HepG2 (cell line): ENCODE results near the gene MC1R. TPM values are rescaled to one million over a fixed set of nuclear protein-coding genes. Genes with fewer than 3 reads are reported as not detected.

ENCODE experiments used
- ATAC-seq: fragments of 200-7000 bp; cut with Tn5 transposase; 3 replicates; pipeline ENCODE4 v1.9.1; 2020; ENCODE audit warnings: mild to moderate bottlenecking, moderate library complexity
- BruUV-seq: library from RNA; stranded (reverse); fragments of 400-500 nt; replicated peaks from 2 replicates; lab custom pipeline; 2021; lab: Mats Ljungman, UMichigan
- CTCF ChIA-PET: fragments of 300-600 bp; formaldehyde crosslinking; extraction: SDS; loops from one replicate; lab custom pipeline; 2021; ENCODE audit warnings: low total read pairs, inconsistent platforms, low intra/inter-chr PET ratio; lab: Yijun Ruan, JAX
- POLR2A ChIA-PET: fragments of 350-600 bp; sonication (Branson Sonifier 250); formaldehyde crosslinking; loops from one replicate; lab custom pipeline; 2020; ENCODE audit warnings: antibody characterized with exemption, inconsistent platforms; lab: Yijun Ruan, JAX
- DNase-seq: peaks from one replicate; pipeline ENCODE4 v3.0.0-alpha.2; 2015; ENCODE audit warnings: low spot score
- FAIRE-seq: peaks from 3 replicates; lab custom pipeline; 2011; peaks lifted over from hg19 to GRCh38; lab: Jason Lieb, UNC
- H2AFZ ChIP-seq: one replicate; pipeline ENCODE4 v1.6.1; 2011; ENCODE audit warnings: low read length, inconsistent platforms
- H3K27ac ChIP-seq: fragments of 300-600 bp; 3 replicates; pipeline ENCODE4 v1.8.0; 2011; ENCODE audit warnings: mixed run types, mild to moderate bottlenecking, mixed read lengths, low read length, inconsistent platforms; ENCODE audit not compliant: insufficient read depth; ENCODE audit errors: extremely low read length
- H3K27me3 ChIP-seq, 2 experiments: fragments of 200-600 bp in 1 of 2; 2 replicates in 1 of 2; 3 replicates in 1 of 2; pipeline versions ENCODE4 v1.6.0 to v1.8.0; 2011; ENCODE audit warnings: low read length in 2 of 2, mild to moderate bottlenecking in 2 of 2, moderate library complexity in 2 of 2, inconsistent platforms in 1 of 2; ENCODE audit not compliant: insufficient read depth in 2 of 2, control insufficient read depth in 1 of 2
- H3K36me3 ChIP-seq, 2 experiments: fragments of 200-600 bp in 1 of 2; replicated peaks in 1 of 2; 2 replicates in 1 of 2; 3 replicates in 1 of 2; pipeline versions ENCODE4 v1.5.1 to v1.8.0; 2011; ENCODE audit warnings: low read length in 2 of 2, inconsistent platforms in 1 of 2; ENCODE audit not compliant: insufficient read depth in 2 of 2, control insufficient read depth in 1 of 2
- H3K4me1 ChIP-seq: 2 replicates; pipeline ENCODE4 v1.5.1; 2012; ENCODE audit warnings: low read length, inconsistent platforms; ENCODE audit not compliant: insufficient read depth
- H3K4me2 ChIP-seq: 2 replicates; pipeline ENCODE4 v1.6.0; 2011; ENCODE audit warnings: low read depth, low read length, inconsistent platforms
- H3K4me3 ChIP-seq, 3 experiments: fragments of 200-600 bp in 1 of 3; sonication (generic), shearing (Covaris generic) in 1 of 3; replicated peaks in 1 of 3; 2 replicates each; pipeline ENCODE4 v1.5.1; 2011 to 2016; ENCODE audit warnings: low read length in 3 of 3, inconsistent platforms in 2 of 3, low read depth in 2 of 3, mild to moderate bottlenecking in 2 of 3, control low read depth in 1 of 3, mixed read lengths in 1 of 3; ENCODE audit not compliant: insufficient read depth in 1 of 3
- H3K79me2 ChIP-seq: one replicate; pipeline ENCODE4 v1.6.1; 2011; ENCODE audit warnings: low read length, inconsistent platforms; ENCODE audit not compliant: insufficient read depth
- H3K9ac ChIP-seq: 2 replicates; pipeline ENCODE4 v1.6.0; 2011; ENCODE audit warnings: mild to moderate bottlenecking, low read depth, low read length, inconsistent platforms; ENCODE audit not compliant: insufficient read depth
- H3K9me3 ChIP-seq: 2 replicates; pipeline ENCODE4 v1.5.1; 2012; ENCODE audit warnings: mild to moderate bottlenecking, low read length
- H4K20me1 ChIP-seq: 2 replicates; pipeline ENCODE4 v1.6.0; 2011; ENCODE audit warnings: inconsistent platforms, mild to moderate bottlenecking, low read length, moderate library complexity; ENCODE audit not compliant: insufficient read depth
- PCBP1 ChIP-seq: fragments of 200-400 bp; formaldehyde crosslinking; IDR thresholded peaks from 2 replicates; pipeline ENCODE4 v1.6.1; 2017; ENCODE audit warnings: mild to moderate bottlenecking, low read depth, low read length, borderline replicate concordance
- ZNF124 ChIP-seq: sonication (generic); formaldehyde crosslinking; IDR thresholded peaks from 2 replicates; pipeline ENCODE4 v1.4.0; 2020; ENCODE audit warnings: missing genetic modification reagents
- WGBS: methylation state at CpG from one replicate; pipeline ENCODE4 v1.1.6; 2017; ENCODE audit warnings: low lambda C conversion rate; 5-methylcytosine and 5-hydroxymethylcytosine counted together
- in situ Hi-C: cut with HindIII; loops from 2 replicates; pipeline ENCODE4 v1.10.0; 2017; ENCODE audit warnings: low pct_unique_long_range_greater_than_20kb; ENCODE audit not compliant: extremely low pct_ligation_motif_present
- intact Hi-C: fragments of 100-400 bp; cut with micrococcal nuclease; formaldehyde crosslinking; loops from one replicate; pipeline ENCODE4 v1.10.0; 2022; ENCODE audit not compliant: unreplicated experiment
- polyA plus RNA-seq, 8 experiments: library from polyadenylated mRNA; depleted of rRNA in 3 of 8; stranded (reverse) in 7 of 8; unstranded in 1 of 8; fragments of >200 nt; fragmentation: Illumina TruSeq in 4 of 8; extraction: Trizol in 4 of 8; gene quantifications; 2 replicates each; pipeline versions ENCODE4 v1.2.1 to v1.2.3, GENCODE V29; 2011 to 2016; ENCODE audit warnings: low read depth in 4 of 8, missing spikeins in 1 of 8, mixed read lengths in 1 of 8; ENCODE audit not compliant: insufficient read depth in 1 of 8
- total RNA-seq, 5 experiments: library from RNA; depleted of rRNA; stranded (reverse); fragments of >200 nt; fragmentation: Illumina TruSeq; extraction: Trizol; gene quantifications; 2 replicates each; pipeline ENCODE4 v1.2.3, GENCODE V29; 2016; ENCODE audit warnings: low read depth in 1 of 5
- TF ChIP-seq, protein P1 (sequence below): sonication (generic); formaldehyde crosslinking; IDR thresholded peaks from 2 replicates; pipeline ENCODE4 v1.5.0; 2020; ENCODE audit warnings: missing genetic modification reagents, mild to moderate bottlenecking, borderline replicate concordance
- TF ChIP-seq, protein P2 (sequence below): sonication (generic); formaldehyde crosslinking; conservative IDR thresholded peaks from 2 replicates; pipeline ENCODE4 v1.8.1; 2023; ENCODE audit warnings: missing genetic modification reagents
- TF ChIP-seq, protein P3 (sequence below): sonication (generic); formaldehyde crosslinking; IDR thresholded peaks from 2 replicates; pipeline ENCODE4 v1.4.0; 2020; ENCODE audit warnings: mild to moderate bottlenecking, missing genetic modification reagents

MC1R gene
- total and polyA plus RNA-seq, 2 of the 13 experiments (the other 11 are each of a cell fraction or from before 2014, with no cell fraction given), result 9.1 to 14.8 TPM

DNA sequence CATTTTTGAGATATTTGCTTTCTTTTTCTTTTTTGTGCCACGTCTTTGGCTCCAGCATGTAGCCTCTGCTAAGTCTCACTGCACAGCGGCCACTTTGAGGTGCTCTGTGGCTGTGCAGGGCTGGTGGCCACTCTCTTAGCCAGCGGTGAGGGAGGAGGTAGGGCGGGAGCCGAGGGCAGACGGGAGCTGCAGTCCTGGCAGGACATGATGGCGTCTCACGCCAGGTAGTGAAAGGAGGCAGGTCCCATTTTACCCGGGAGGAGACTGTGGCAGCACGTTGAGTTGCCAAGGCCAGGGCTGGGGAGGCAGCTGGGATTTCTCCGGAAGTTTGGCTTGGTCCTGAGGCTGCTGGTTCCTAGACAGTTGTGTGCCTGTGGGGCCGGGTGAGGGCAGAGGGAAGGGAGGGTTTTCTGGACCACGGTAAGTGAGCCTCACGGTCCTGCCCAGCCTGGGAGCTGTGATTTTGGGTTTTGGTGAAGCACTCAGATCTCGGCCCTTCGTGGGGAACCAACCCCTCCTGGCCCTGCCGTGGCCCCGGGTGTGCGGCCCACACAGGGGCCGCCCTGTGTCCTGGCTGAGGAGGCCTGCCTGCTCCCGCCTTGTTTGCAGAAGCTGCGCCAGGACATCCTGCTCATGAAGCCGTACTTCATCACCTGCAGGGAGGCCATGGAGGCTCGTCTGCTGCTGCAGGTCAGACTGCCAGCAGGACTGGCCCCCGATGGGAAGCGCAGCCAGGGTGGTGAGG lies 44.3 kb downstream of the MC1R start:
- Histone ChIP-seq H3K4me1 (no peaks in the 10 kb centered on the region), H3K4me2 (no peak overlapping the region), H3K4me3 (no peak overlapping the region), H2AFZ (no peak overlapping the region), H3K36me3 (peaks cover 22 to 26% of the 10 kb centered on the region in 2 experiments; a peak in 4 of 5 replicates), H4K20me1 (no peaks in the 10 kb centered on the region), H3K9ac (no peak overlapping the region), H3K9me3 (no peaks in the 10 kb centered on the region), H3K79me2 (no peaks in the 10 kb centered on the region), H3K27ac (no peak overlapping the region)
- ATAC-seq (no peak), FAIRE-seq (no peak), DNase-seq (no peak)
- ChIA-PET POLR2A (interaction anchor here (1.0 kb wide), 1 partner anchor 10 kb away, joined by 3 read pairs; no protein-coding TSS in a partner anchor), CTCF (no interaction called here)
- no TSS peak for BruUV-seq
- WGBS, result 91% methylated on average over 18 of the region's 26 CpGs
- in situ Hi-C loops, result no loop called here
- TF ChIP-seq, protein P1, sequence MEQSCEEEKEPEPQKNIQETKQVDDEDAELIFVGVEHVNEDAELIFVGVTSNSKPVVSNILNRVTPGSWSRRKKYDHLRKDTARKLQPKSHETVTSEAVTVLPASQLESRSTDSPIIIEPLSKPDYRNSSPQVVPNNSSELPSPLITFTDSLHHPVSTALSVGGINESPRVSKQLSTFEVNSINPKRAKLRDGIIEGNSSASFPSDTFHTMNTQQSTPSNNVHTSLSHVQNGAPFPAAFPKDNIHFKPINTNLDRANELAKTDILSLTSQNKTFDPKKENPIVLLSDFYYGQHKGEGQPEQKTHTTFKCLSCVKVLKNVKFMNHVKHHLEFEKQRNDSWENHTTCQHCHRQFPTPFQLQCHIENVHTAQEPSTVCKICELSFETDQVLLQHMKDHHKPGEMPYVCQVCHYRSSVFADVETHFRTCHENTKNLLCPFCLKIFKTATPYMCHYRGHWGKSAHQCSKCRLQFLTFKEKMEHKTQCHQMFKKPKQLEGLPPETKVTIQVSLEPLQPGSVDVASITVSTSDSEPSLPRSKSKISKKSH, result no peak
- TF ChIP-seq, protein P2, sequence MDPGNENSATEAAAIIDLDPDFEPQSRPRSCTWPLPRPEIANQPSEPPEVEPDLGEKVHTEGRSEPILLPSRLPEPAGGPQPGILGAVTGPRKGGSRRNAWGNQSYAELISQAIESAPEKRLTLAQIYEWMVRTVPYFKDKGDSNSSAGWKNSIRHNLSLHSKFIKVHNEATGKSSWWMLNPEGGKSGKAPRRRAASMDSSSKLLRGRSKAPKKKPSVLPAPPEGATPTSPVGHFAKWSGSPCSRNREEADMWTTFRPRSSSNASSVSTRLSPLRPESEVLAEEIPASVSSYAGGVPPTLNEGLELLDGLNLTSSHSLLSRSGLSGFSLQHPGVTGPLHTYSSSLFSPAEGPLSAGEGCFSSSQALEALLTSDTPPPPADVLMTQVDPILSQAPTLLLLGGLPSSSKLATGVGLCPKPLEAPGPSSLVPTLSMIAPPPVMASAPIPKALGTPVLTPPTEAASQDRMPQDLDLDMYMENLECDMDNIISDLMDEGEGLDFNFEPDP (CRISPR knock-in tag), result no peak
- TF ChIP-seq, protein P3, sequence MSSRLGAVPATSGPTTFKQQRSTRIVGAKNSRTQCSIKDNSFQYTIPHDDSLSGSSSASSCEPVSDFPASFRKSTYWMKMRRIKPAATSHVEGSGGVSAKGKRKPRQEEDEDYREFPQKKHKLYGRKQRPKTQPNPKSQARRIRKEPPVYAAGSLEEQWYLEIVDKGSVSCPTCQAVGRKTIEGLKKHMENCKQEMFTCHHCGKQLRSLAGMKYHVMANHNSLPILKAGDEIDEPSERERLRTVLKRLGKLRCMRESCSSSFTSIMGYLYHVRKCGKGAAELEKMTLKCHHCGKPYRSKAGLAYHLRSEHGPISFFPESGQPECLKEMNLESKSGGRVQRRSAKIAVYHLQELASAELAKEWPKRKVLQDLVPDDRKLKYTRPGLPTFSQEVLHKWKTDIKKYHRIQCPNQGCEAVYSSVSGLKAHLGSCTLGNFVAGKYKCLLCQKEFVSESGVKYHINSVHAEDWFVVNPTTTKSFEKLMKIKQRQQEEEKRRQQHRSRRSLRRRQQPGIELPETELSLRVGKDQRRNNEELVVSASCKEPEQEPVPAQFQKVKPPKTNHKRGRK (CRISPR knock-in tag), result no peak
- TF ChIP-seq ZNF124 (CRISPR knock-in tag), result no peak
- TF ChIP-seq PCBP1, result 0 out of 2 replicates have a peak, but pooled peaks have one; percentile 36
- TF ChIP-seq, all 625 proteins: peak for 1
- intact Hi-C loops, result no loop called here
- no peaks in the 10 kb centered on the region for H3K27me3 ChIP-seq
